Esophagus squamous epithelium (tissue), 4 donors: Measurements from ENCODE around the gene FGF12.

ENCODE experiments used
- POLR2A ChIP-seq, 4 donors: fragments of 450-650 bp; IDR thresholded peaks; one replicate each; pipeline ENCODE4 v1.6.1; 2017; ENCODE audit warnings: antibody characterized with exemption in 4 of 4, mild to moderate bottlenecking in 4 of 4, moderate library complexity in 3 of 4
- TF ChIP-seq, protein P1 (sequence below), 6 experiments: fragments of 450-650 bp in 4 of 6; fragments of 200-600 bp in 2 of 6; sonication (generic) in 2 of 6; IDR thresholded peaks; one replicate each; pipeline ENCODE4 v1.5.1; 2016 to 2019; ENCODE audit warnings: antibody characterized with exemption in 6 of 6, mild to moderate bottlenecking in 4 of 6, moderate library complexity in 4 of 6

DNA sequence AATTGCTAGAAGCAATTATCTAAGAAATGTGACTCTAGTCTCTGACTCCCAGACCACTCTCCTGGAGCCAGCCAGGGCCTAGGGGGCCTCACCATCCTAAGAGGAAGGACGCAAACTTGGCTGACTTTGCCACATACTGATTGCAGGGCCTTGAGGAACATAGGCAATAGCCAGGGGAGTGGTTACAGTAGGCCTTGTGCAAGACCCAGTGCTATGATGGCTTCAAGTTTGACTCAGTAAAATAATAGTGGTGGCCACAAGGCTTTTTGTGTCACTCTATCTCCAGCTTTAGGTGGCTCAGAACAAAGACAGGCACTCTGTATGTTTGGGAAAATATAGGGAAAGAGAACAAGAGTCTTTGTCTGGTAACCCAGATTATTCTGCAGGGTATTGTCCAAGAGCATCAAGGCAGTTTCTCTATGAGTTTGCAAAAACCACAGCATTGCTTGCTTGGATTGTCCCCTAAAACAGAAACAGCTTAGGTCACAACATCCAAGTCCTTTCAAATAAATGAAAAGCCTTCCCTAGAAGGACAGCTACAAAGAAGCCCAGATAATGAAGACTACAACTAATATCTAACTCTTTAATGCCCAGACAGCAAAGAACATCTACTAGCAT, 634.8 kb downstream of the FGF12 start:
- TF ChIP-seq, protein P1, sequence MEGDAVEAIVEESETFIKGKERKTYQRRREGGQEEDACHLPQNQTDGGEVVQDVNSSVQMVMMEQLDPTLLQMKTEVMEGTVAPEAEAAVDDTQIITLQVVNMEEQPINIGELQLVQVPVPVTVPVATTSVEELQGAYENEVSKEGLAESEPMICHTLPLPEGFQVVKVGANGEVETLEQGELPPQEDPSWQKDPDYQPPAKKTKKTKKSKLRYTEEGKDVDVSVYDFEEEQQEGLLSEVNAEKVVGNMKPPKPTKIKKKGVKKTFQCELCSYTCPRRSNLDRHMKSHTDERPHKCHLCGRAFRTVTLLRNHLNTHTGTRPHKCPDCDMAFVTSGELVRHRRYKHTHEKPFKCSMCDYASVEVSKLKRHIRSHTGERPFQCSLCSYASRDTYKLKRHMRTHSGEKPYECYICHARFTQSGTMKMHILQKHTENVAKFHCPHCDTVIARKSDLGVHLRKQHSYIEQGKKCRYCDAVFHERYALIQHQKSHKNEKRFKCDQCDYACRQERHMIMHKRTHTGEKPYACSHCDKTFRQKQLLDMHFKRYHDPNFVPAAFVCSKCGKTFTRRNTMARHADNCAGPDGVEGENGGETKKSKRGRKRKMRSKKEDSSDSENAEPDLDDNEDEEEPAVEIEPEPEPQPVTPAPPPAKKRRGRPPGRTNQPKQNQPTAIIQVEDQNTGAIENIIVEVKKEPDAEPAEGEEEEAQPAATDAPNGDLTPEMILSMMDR (IDR thresholded peaks at IDR 0.05): no peak
- TF ChIP-seq POLR2A (IDR thresholded peaks at IDR 0.05): no peak
